Fibroblast of peridontal ligament (primary cell): Measurements from ENCODE around the gene PTPRA.
A peak's percentile ranks its signal among the peaks of the same experiment; 100 is the strongest.
"Not testable (repeated sequence)": the region's sequence is repeated elsewhere in the genome, so short reads cannot be mapped to it uniquely, and the experiment has no call there.

Source experiments
- DNase-seq: peaks from one replicate; pipeline ENCODE4 v3.0.0-alpha.2; 2010; ENCODE audit errors: extremely low read depth

Gene PTPRA

GRCh38 chr20:2873010-2873746 lies at the start of gene PTPRA:
TSS of gene PTPRA (plus strand) at chr20:2873481. CDS start at chr20:2964278, 90,797 bp downstream.
- DNase-seq: peak; percentile 85

GRCh38 chr20:2825761-2826160 lies 47.5 kb upstream of the PTPRA start:
- DNase-seq: no peak

- DNase-seq: no peak
Observed at GRCh38 chr20:2826655-2827054, 46.6 kb upstream of the PTPRA start.

- no peak for DNase-seq
Observed at GRCh38 chr20:2829376-2829775, 43.9 kb upstream of the PTPRA start.

- DNase-seq: not testable (repeated sequence)
Observed at GRCh38 chr20:2831206-2831605, 42.1 kb upstream of the PTPRA start.

- no peak for DNase-seq
Observed at GRCh38 chr20:2833761-2834160, 39.5 kb upstream of the PTPRA start.

GRCh38 chr20:2834401-2835110 lies 38.7 kb upstream of the PTPRA start:
- no peak for DNase-seq

- DNase-seq: no peak
Observed at GRCh38 chr20:2835331-2835796, 37.9 kb upstream of the PTPRA start.

- DNase-seq: no peak
Observed at GRCh38 chr20:2836035-2836434, 37.2 kb upstream of the PTPRA start.

GRCh38 chr20:2837221-2837960 lies 35.9 kb upstream of the PTPRA start:
- DNase-seq: no peak

- DNase-seq: no peak
Observed at GRCh38 chr20:2838170-2838797, 35.0 kb upstream of the PTPRA start.

GRCh38 chr20:2838847-2839671 lies 34.2 kb upstream of the PTPRA start:
- DNase-seq: no peak

GRCh38 chr20:2839732-2840137 lies 33.5 kb upstream of the PTPRA start:
- DNase-seq: no peak

GRCh38 chr20:2840138-2840966 lies 32.9 kb upstream of the PTPRA start, which contains the start of the genes PCED1A and VPS16:
TSS of gene PCED1A (minus strand) at chr20:2840655. CDS start at chr20:2839912, 743 bp downstream.
TSS of gene VPS16 (plus strand) at chr20:2840745. CDS start at chr20:2840775, 30 bp downstream.
- DNase-seq: peak; percentile 75

- peak; percentile 53 for DNase-seq
Observed at GRCh38 chr20:2840967-2841531, 32.2 kb upstream of the PTPRA start.

- no peak for DNase-seq
Observed at GRCh38 chr20:2845607-2846006, 27.7 kb upstream of the PTPRA start.

- no peak for DNase-seq
Observed at GRCh38 chr20:2846698-2847097, 26.6 kb upstream of the PTPRA start.

- no peak for DNase-seq
Observed at GRCh38 chr20:2847802-2848201, 25.5 kb upstream of the PTPRA start.

- DNase-seq: no peak
Observed at GRCh38 chr20:2849529-2849928, 23.8 kb upstream of the PTPRA start.

GRCh38 chr20:2851086-2851485 lies 22.2 kb upstream of the PTPRA start:
- DNase-seq: no peak
